Measurements from ENCODE around the gene HSPA1L. TPM values are rescaled to one million over a fixed set of nuclear protein-coding genes. Genes with fewer than 3 reads are reported as not detected.
"Not testable (repeated sequence)": the region's sequence is repeated elsewhere in the genome, so short reads cannot be mapped to it uniquely, and the experiment has no call there.

The HSPA1L gene
- total and polyA plus RNA-seq, 10 of the 15 experiments (the other 5 are each of a cell fraction or from before 2014, with no cell fraction given) = 0.69 to 2.5 (median 1.5) TPM

- ChIA-PET SMC1A (ENCODE audit: uncharacterized antibody, unreplicated experiment) (interaction anchor here (0.9 to 2.3 kb wide), 4 partner anchors 23 to 112 kb away, joined by 3 to 13 read pairs (median 4); partner anchors contain the start of gene NEU1), RAD21 (ENCODE audit: unreplicated experiment) (interaction anchor here (1.7 kb wide), 1 partner anchor 23 kb away, joined by 4 read pairs; the partner anchor contains the start of gene NEU1), POLR2A (interaction anchor here (0.6 to 10.9 kb wide), 4 partner anchors 9 to 102 kb away, joined by 3 to 122 read pairs (median 6); partner anchors contain the start of genes CLIC1 and MSH5), CTCF (interaction anchor here (0.7 to 1.5 kb wide), 4 partner anchors 23 to 160 kb away, joined by 3 to 5 read pairs (median 3); partner anchors contain the start of gene NEU1)
- Histone ChIP-seq H3K4me1 (ENCODE audit: control insufficient read depth, insufficient read depth, low read length) (peaks cover 13% of the 10 kb centered on the region), H3K79me2 (ENCODE audit: control insufficient read depth, insufficient read depth, low read length) (peaks cover 46% of the 10 kb centered on the region), H3K36me3 (ENCODE audit: control insufficient read depth in 2 of 2, insufficient read depth in 2 of 2, low read length in 1 of 2) (peaks cover 10 to 24% of the 10 kb centered on the region in 2 experiments)
- DNase-seq (ENCODE audit: low read depth, low spot score); H3K9me3 ChIP-seq (replicated peaks; ENCODE audit: control insufficient read depth, insufficient read depth, low read length); H3K27me3 ChIP-seq (replicated peaks in 1 of 2; ENCODE audit: control insufficient read depth in 2 of 2, insufficient read depth in 2 of 2, low read length in 1 of 2); H3K4me3 ChIP-seq; H4K20me1 ChIP-seq (ENCODE audit: control insufficient read depth, insufficient read depth); intact Hi-C loops (cut with micrococcal nuclease; ENCODE audit: unreplicated experiment); BruUV-seq (replicated peaks); H3K9ac ChIP-seq (ENCODE audit: control insufficient read depth, insufficient read depth, low read length); ATAC-seq; H3K4me2 ChIP-seq (ENCODE audit: control insufficient read depth, insufficient read depth); H3K27ac ChIP-seq (ENCODE audit: control insufficient read depth, insufficient read depth); FAIRE-seq; H2AFZ ChIP-seq (ENCODE audit: control insufficient read depth, low read depth, low read length): not testable (repeated sequence)
- WGBS (ENCODE audit: insufficient coverage, insufficient replicate concordance, low lambda C conversion rate, missing lambda C conversion rate) = 90% methylated on average over 8 of the region's 8 CpGs
- in situ Hi-C loops (cut with MboI) = loop anchor here (10.0 kb wide), 1 partner anchor 295 kb away; the partner anchor contains the start of genes ATP6V1G2, DDX39B and NFKBIL1
Measured at GRCh38 chr6:31839779-31840126, 24.7 kb upstream of the HSPA1L start.

- 96% methylated on average over 3 of the region's 3 CpGs for WGBS (ENCODE audit: insufficient coverage, insufficient replicate concordance, low lambda C conversion rate, missing lambda C conversion rate)
Measured at GRCh38 chr6:31838968-31839367, 23.9 kb upstream of the HSPA1L start.

More at GRCh38 chr6:31838968-31839367, 23.9 kb upstream of the HSPA1L start:
- Histone ChIP-seq H3K27ac (ENCODE audit: control insufficient read depth, insufficient read depth) (no peak overlapping the region), H4K20me1 (ENCODE audit: control insufficient read depth, insufficient read depth) (peaks cover 9% of the 10 kb centered on the region), H3K4me1 (ENCODE audit: control insufficient read depth, insufficient read depth, low read length) (peaks cover 13% of the 10 kb centered on the region), H3K9ac (ENCODE audit: control insufficient read depth, insufficient read depth, low read length) (no peak overlapping the region), H3K4me2 (ENCODE audit: control insufficient read depth, insufficient read depth) (peak overlapping the region; percentile 56), H3K4me3 (peak overlapping the region; percentile 82; the same call in 1 of the 2 replicates), H3K9me3 (replicated peaks; ENCODE audit: control insufficient read depth, insufficient read depth, low read length) (no peaks in the 10 kb centered on the region), H3K79me2 (ENCODE audit: control insufficient read depth, insufficient read depth, low read length) (peaks cover 52% of the 10 kb centered on the region), H3K36me3 (ENCODE audit: control insufficient read depth in 2 of 2, insufficient read depth in 2 of 2, low read length in 1 of 2) (peaks cover 10 to 24% of the 10 kb centered on the region in 2 experiments), H3K27me3 (replicated peaks in 1 of 2; ENCODE audit: control insufficient read depth in 2 of 2, insufficient read depth in 2 of 2, low read length in 1 of 2) (no peaks in the 10 kb centered on the region), H2AFZ (ENCODE audit: control insufficient read depth, low read depth, low read length) (no peak overlapping the region)
- in situ Hi-C loops (cut with MboI) = loop anchor here (10.0 kb wide), 1 partner anchor 294 kb away; the partner anchor contains the start of genes ATP6V1G2, DDX39B and NFKBIL1
- TF ChIP-seq ZNF207 (IDR thresholded peaks at IDR 0.05; ENCODE audit: borderline replicate concordance) = no peak
- TF ChIP-seq MEF2B (IDR thresholded peaks at IDR 0.05; ENCODE audit: partially characterized antibody, poor library complexity, severe bottlenecking) = no peak
- no peak for TF ChIP-seq CBX3 (IDR thresholded peaks at IDR 0.05; ENCODE audit: borderline replicate concordance, low read depth)
- no peak for TF ChIP-seq BMI1 (IDR thresholded peaks at IDR 0.05; ENCODE audit: borderline replicate concordance)
- TF ChIP-seq SREBF1 (IDR thresholded peaks at IDR 0.05; ENCODE audit: low read length) = no peak
- no peak for TF ChIP-seq HCFC1 (IDR thresholded peaks at IDR 0.05; ENCODE audit: low read length)
- no peak for TF ChIP-seq SUPT20H (IDR thresholded peaks at IDR 0.05; ENCODE audit: borderline replicate concordance, control insufficient read depth, low read depth, low read length)
- no peak for TF ChIP-seq E4F1 (IDR thresholded peaks at IDR 0.05; ENCODE audit: borderline replicate concordance, partially characterized antibody)
- no peak for TF ChIP-seq RBBP5 (conservative IDR thresholded peaks at IDR 0.05)
- TF ChIP-seq JUNB (IDR thresholded peaks at IDR 0.05) = no peak
- no peak for TF ChIP-seq PAX8 (IDR thresholded peaks at IDR 0.05)
- TF ChIP-seq PML (IDR thresholded peaks at IDR 0.05; ENCODE audit: low read length) = no peak
- no peak for TF ChIP-seq GABPA (IDR thresholded peaks at IDR 0.05; ENCODE audit: low read depth)
- TF ChIP-seq POLR2AphosphoS2 (IDR thresholded peaks at IDR 0.05; ENCODE audit: low read depth, low read length) = no peak
- no peak for TF ChIP-seq YY1 (IDR thresholded peaks at IDR 0.05; ENCODE audit: low read depth, low read length)
- DNase-seq (ENCODE audit: low read depth, low spot score) = no peak
- SMC1A ChIA-PET (ENCODE audit: uncharacterized antibody, unreplicated experiment) = interaction anchor here (0.7 to 2.3 kb wide), 7 partner anchors 14 to 113 kb away, joined by 3 to 13 read pairs (median 4); partner anchors contain the start of gene NEU1
- POLR2A ChIA-PET = interaction anchor here (0.6 to 10.9 kb wide), 5 partner anchors 8 to 102 kb away, joined by 3 to 122 read pairs (median 5); partner anchors contain the start of genes CLIC1 and MSH5
- no peak for ATAC-seq
- BruUV-seq (replicated peaks) = no TSS peak
- FAIRE-seq = no peak
- CTCF ChIA-PET = interaction anchor here (0.8 to 1.5 kb wide), 4 partner anchors 14 to 87 kb away, joined by 3 to 5 read pairs (median 4); no protein-coding TSS in a partner anchor
- RAD21 ChIA-PET (ENCODE audit: unreplicated experiment) = interaction anchor here (0.9 to 1.7 kb wide), 3 partner anchors 8 to 84 kb away, joined by 4 to 7 read pairs (median 4); partner anchors contain the start of gene NEU1
- intact Hi-C loops (cut with micrococcal nuclease; ENCODE audit: unreplicated experiment) = no loop called here

All from GM12878 (cell line).